SJCRH30 (cell line): ENCODE measurements around the gene SURF2. TPM values are rescaled to one million over a fixed set of nuclear protein-coding genes. Genes with fewer than 3 reads are reported as not detected.

Source experiments
- DNase-seq, 2 experiments: peaks; one replicate each; pipeline ENCODE4 v3.0.0-alpha.2; 2015 to 2020
- H3K27ac ChIP-seq: fragments of 250-450 bp; sonication (Bioruptor Pico); 2 replicates; pipeline ENCODE4 v1.5.1; 2020; ENCODE audit warnings: mild to moderate bottlenecking, moderate library complexity
- H3K27me3 ChIP-seq: fragments of 250-450 bp; sonication (Bioruptor Pico); 2 replicates; pipeline ENCODE4 v1.5.1; 2020; ENCODE audit warnings: mild to moderate bottlenecking, moderate library complexity
- H3K36me3 ChIP-seq: fragments of 250-450 bp; sonication (Bioruptor Pico); 2 replicates; pipeline ENCODE4 v1.5.1; 2020; ENCODE audit warnings: mild to moderate bottlenecking, moderate library complexity
- H3K4me1 ChIP-seq: fragments of 250-450 bp; sonication (Bioruptor Pico); 2 replicates; pipeline ENCODE4 v1.5.1; 2020; ENCODE audit warnings: mild to moderate bottlenecking, moderate library complexity
- H3K4me3 ChIP-seq: fragments of 250-450 bp; sonication (Bioruptor Pico); 2 replicates; pipeline ENCODE4 v1.5.1; 2020; ENCODE audit warnings: mild to moderate bottlenecking, moderate library complexity
- H3K9me3 ChIP-seq: fragments of 250-450 bp; sonication (Bioruptor Pico); replicated peaks from 2 replicates; pipeline ENCODE4 v1.5.1; 2020; ENCODE audit warnings: mild to moderate bottlenecking, moderate library complexity
- total RNA-seq: library from RNA; depleted of rRNA; stranded (reverse); fragments of >200 nt; shearing (Covaris generic); gene quantifications from 2 replicates; pipeline ENCODE4 v1.2.3, GENCODE V29; 2014; rRNA removed

SURF2 gene
- total RNA-seq, 1 experiment from 2014 or later = 34.7 TPM

DNA sequence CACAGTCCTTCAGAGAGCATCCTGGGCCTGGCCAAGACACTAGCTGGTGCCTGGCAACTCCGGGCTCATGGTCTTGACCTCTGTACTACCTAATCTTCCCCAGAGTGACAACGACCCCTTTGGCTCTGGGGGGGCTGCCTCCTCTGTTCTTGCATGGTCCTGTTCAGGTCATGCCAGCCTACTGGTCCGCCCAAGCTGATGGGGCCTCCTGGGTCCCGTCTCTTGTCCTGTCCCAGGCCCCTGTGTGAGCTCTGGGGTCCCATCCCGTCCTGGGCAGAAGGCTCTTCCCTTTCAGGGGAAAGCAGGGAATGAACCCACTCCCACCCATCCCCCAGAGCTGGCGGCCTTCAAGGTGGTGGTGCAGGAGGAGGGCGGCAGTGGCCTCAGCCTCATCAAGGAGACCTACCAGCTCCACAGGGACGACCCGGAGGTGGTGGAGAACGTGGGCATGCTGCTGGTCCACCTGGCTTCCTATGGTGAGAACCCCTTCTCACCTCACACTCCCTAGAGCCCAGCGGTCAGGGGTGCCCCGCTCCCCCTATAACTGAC lies 48.2 kb downstream of the SURF2 start:
- Histone ChIP-seq H3K36me3 (peaks cover 21% of the 10 kb centered on the region), H3K27me3 (no peaks in the 10 kb centered on the region), H3K9me3 (no peaks in the 10 kb centered on the region), H3K4me3 (no peak overlapping the region), H3K4me1 (no peaks in the 10 kb centered on the region), H3K27ac (no peak overlapping the region)
- DNase-seq = no peak

DNA sequence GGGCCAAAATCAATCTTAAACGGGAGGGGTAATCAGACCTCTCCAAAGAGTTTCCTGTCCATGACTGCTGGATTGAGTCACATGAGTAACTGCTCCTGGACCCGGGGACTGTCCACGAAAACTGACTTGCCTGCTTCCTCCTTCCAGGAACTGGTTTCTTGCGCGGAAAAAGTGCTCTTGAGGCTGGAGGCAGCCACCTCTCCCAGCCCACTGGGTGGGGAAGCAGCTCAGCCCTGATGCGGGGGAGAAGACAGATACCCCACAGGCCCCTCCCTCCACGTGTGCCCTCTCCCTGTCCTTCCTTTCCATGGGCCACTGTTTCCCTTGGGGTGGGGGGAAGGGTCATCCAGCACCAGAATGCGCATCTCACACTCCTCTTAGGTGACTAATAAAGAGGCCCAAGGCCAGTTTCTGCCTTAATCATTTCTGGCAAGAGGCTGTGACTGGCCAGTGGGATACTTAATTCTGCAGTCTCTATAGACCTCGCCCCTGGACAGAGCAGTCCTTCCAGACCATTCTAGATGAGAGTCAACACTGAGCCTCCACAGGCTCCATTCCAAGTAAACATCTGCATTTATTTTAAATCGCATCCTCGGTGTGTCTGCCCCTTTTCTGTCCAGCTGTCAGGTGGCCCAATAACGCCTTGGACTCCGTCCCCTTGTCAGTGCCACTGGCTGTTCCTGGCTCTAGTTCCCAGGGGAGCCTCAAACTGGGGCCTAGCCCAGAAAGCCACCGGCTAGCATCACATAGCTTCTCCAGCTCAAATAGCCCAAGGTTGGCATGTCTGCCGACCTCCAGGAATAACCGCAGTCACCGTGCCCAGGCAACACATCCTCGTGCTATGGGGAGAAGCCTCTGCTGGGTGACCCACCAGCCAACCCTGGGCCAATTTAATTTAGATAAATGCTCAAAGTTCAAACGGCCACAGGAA lies 49.4 kb downstream of the SURF2 start:
- Histone ChIP-seq H3K4me3 (no peak overlapping the region), H3K4me1 (no peaks in the 10 kb centered on the region), H3K27me3 (no peaks in the 10 kb centered on the region), H3K36me3 (peaks cover 34% of the 10 kb centered on the region), H3K27ac (no peak overlapping the region), H3K9me3 (no peaks in the 10 kb centered on the region)
- DNase-seq = no peak

DNA sequence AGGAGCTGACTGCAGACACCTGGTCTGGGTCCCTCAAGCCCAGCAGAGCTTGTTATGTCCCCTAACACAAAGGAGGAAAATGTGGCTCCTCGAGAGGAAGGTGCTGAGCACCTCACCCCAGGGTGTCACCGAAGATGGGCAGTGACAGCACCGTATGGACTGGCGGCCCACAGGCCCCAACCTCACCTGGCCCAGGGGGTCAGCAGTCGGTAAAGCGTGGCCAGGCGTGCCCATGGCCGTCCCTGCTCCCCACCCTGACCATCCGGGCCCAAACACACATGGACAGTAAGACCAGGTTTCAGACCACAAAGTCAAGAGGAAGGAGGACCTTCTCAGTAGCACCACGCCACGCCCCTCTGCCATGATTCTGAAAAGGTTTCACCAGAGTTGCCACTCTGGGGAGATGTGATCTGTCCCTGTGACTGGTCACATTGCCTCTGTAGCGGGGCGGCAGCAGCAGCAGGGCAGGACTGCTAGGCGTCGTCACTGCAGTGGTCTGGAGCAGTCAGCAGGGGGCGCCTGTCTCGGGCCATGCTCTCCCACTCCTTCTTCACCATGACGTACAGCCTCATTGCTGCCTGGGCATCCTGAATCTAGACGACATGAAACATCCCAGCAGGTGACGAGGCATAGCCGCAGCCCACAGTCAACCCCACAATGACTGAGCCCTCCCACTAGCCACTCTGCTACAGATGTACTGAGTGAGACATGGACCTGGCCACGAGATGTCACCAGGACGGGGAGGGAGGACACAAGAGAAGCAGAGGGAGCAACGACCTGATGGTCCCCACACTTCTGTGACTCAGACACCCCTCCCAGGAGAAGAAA lies 50.3 kb downstream of the SURF2 start:
- no peaks in the 10 kb centered on the region for H3K4me1 ChIP-seq
- no peak overlapping the region for H3K4me3 ChIP-seq
- H3K9me3 ChIP-seq = no peaks in the 10 kb centered on the region
- no peaks in the 10 kb centered on the region for H3K27me3 ChIP-seq
- peaks cover 38% of the 10 kb centered on the region for H3K36me3 ChIP-seq
- DNase-seq = peak; percentile 82 to 88
- no peak overlapping the region for H3K27ac ChIP-seq

DNA sequence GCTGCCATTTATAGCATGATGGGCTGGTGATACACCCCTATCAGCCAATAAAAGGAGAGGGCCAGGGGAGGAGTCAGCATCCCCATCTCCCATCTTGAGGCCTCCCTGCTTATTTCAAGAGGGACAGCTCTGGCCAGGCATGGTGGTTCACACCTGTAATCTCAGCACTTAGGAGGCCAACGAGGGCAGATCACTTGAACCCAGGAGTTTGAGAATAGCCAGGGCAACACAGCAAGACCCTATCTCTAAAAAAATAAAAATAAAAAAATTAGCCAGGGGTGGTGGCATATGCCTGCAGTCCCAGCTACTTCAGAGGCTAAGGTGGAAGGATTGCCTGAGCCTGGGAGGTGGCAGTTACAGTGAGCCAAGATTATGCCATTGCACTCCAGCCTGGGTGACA lies 51.7 kb downstream of the SURF2 start:
- Histone ChIP-seq H3K9me3 (no peaks in the 10 kb centered on the region), H3K4me3 (no peak overlapping the region), H3K27me3 (no peaks in the 10 kb centered on the region), H3K27ac (no peak overlapping the region), H3K4me1 (no peaks in the 10 kb centered on the region), H3K36me3 (peaks cover 48% of the 10 kb centered on the region)
- DNase-seq = no peak

Other genes with a start within 250 kb of the SURF2 start
- gene RALGDS, start 235.3 kb upstream of the SURF2 start, total RNA-seq = 21.5 and 26.9 TPM in 2 replicates
- 1.2 TPM in 2 replicates for gene GBGT1, start 192.6 kb upstream of the SURF2 start, total RNA-seq
- not detected in 2 replicates for gene OBP2B, start 147.3 kb upstream of the SURF2 start, total RNA-seq
- gene ABO, start 81.3 kb upstream of the SURF2 start, total RNA-seq = not detected in 2 replicates
- 27.8 and 29.2 TPM in 2 replicates for gene SURF6, start 20.4 kb upstream of the SURF2 start, total RNA-seq
- gene MED22, start 8.4 kb upstream of the SURF2 start, total RNA-seq = 60.2 and 71.8 TPM in 2 replicates
- 3,575 and 3,860 TPM in 2 replicates for gene RPL7A, start 8.3 kb upstream of the SURF2 start, total RNA-seq
- gene SURF1, start 63 bp upstream of the SURF2 start, total RNA-seq = 19.0 and 19.3 TPM in 2 replicates
- 232 and 233 TPM in 2 replicates for gene SURF4, start 19.5 kb downstream of the SURF2 start, total RNA-seq
- gene STKLD1, start 19.8 kb downstream of the SURF2 start, total RNA-seq = 1.7 and 1.8 TPM in 2 replicates
- gene REXO4, start 61.5 kb downstream of the SURF2 start, total RNA-seq = 39.5 and 41.0 TPM in 2 replicates
- 0.42 and 0.43 TPM in 2 replicates for gene ADAMTS13, start 65.8 kb downstream of the SURF2 start, total RNA-seq
- 12.1 and 13.6 TPM in 2 replicates for gene CACFD1, start 103.4 kb downstream of the SURF2 start, total RNA-seq
- 20.3 and 23.4 TPM in 2 replicates for gene SLC2A6, start 122.5 kb downstream of the SURF2 start, total RNA-seq
- 1.1 and 2.0 TPM in 2 replicates for gene MYMK, start 168.4 kb downstream of the SURF2 start, total RNA-seq
- gene ADAMTSL2, start 178.2 kb downstream of the SURF2 start, total RNA-seq = 3.3 and 3.5 TPM in 2 replicates